IMR-90 (cell line): ENCODE data around the gene NAA11. TPM values are rescaled to one million over a fixed set of nuclear protein-coding genes. Genes with fewer than 3 reads are reported as not detected.

ENCODE experiments used
- ATAC-seq: fragments of 200-7000 bp; cut with Tn5 transposase; 2 replicates; pipeline ENCODE4 v1.9.1; 2020; ENCODE audit warnings: low read depth, mild to moderate bottlenecking, moderate library complexity
- BruUV-seq: library from RNA; stranded (reverse); fragments of 400-500 nt; replicated peaks from 2 replicates; lab custom pipeline; 2021; lab: Mats Ljungman, UMichigan
- CTCF ChIA-PET: fragments of 300-600 bp; formaldehyde crosslinking; extraction: SDS; loops from one replicate; lab custom pipeline; 2021; ENCODE audit warnings: antibody characterized with exemption; lab: Yijun Ruan, JAX
- POLR2A ChIA-PET: fragments of 300-600 bp; sonication (Branson Sonifier 250); formaldehyde crosslinking; loops from one replicate; lab custom pipeline; 2022; ENCODE audit warnings: antibody characterized with exemption; ENCODE audit not compliant: unreplicated experiment; lab: Charles Lee
- DNase-seq: peaks from one replicate; pipeline ENCODE4 v3.0.0; 2013
- H2AFZ ChIP-seq: replicated peaks from 2 replicates; pipeline ENCODE3; 2013; ENCODE audit warnings: low read length, mild to moderate bottlenecking; ENCODE audit not compliant: poor library complexity
- H2AK5ac ChIP-seq: 2 replicates; pipeline ENCODE4 v1.6.1; 2013; ENCODE audit warnings: low read depth, low read length, inconsistent platforms
- H2AK9ac ChIP-seq: replicated peaks from 2 replicates; pipeline ENCODE3; 2013; ENCODE audit warnings: mild to moderate bottlenecking, low read depth, low read length, moderate library complexity; ENCODE audit not compliant: poor library complexity
- H2BK120ac ChIP-seq: 2 replicates; pipeline ENCODE4 v1.6.1; 2013; ENCODE audit warnings: low read depth, low read length, inconsistent platforms
- H2BK15ac ChIP-seq: 3 replicates; pipeline ENCODE4 v1.6.1; 2013; ENCODE audit warnings: low read depth, low read length, inconsistent platforms
- H2BK20ac ChIP-seq: 2 replicates; pipeline ENCODE4 v1.6.1; 2013; ENCODE audit warnings: low read depth, mild to moderate bottlenecking, inconsistent platforms, low read length, moderate library complexity
- H2BK5ac ChIP-seq: 2 replicates; pipeline ENCODE4 v1.6.1; 2013; ENCODE audit warnings: mild to moderate bottlenecking, low read depth, low read length, inconsistent platforms; ENCODE audit not compliant: poor library complexity, severe bottlenecking
- H3K14ac ChIP-seq: replicated peaks from 2 replicates; pipeline ENCODE4 v1.6.1; 2013; ENCODE audit warnings: low read depth, low read length, inconsistent platforms
- H3K18ac ChIP-seq: 2 replicates; pipeline ENCODE4 v1.6.1; 2013; ENCODE audit warnings: low read depth, low read length, control low read depth
- H3K23ac ChIP-seq: 2 replicates; pipeline ENCODE4 v1.6.1; 2013; ENCODE audit warnings: low read depth, low read length, inconsistent platforms
- H3K27ac ChIP-seq: 2 replicates; pipeline ENCODE4 v1.5.1; 2013; ENCODE audit warnings: mild to moderate bottlenecking, control low read depth, low read length; ENCODE audit not compliant: insufficient read depth
- H3K27me3 ChIP-seq: 2 replicates; pipeline ENCODE4 v1.6.1; 2013; ENCODE audit warnings: low read length; ENCODE audit not compliant: control insufficient read depth, insufficient read depth
- H3K36me3 ChIP-seq: 2 replicates; pipeline ENCODE4 v1.6.1; 2013; ENCODE audit warnings: low read length, mixed read lengths; ENCODE audit not compliant: control insufficient read depth, insufficient read depth
- H3K4ac ChIP-seq: 2 replicates; pipeline ENCODE4 v1.6.1; 2013; ENCODE audit warnings: low read depth, low read length, inconsistent platforms
- H3K4me1 ChIP-seq: 2 replicates; pipeline ENCODE4 v1.6.1; 2013; ENCODE audit warnings: low read length, mixed read lengths; ENCODE audit not compliant: control insufficient read depth, insufficient read depth
- H3K4me2 ChIP-seq: 2 replicates; pipeline ENCODE4 v1.6.1; 2013; ENCODE audit warnings: low read depth, mild to moderate bottlenecking, control low read depth, low read length, moderate library complexity
- H3K4me3 ChIP-seq: 2 replicates; pipeline ENCODE4 v1.5.1; 2013; ENCODE audit warnings: low read depth, mild to moderate bottlenecking, control low read depth, low read length, moderate library complexity; ENCODE audit not compliant: insufficient read depth
- H3K56ac ChIP-seq: 2 replicates; pipeline ENCODE4 v1.6.1; 2013; ENCODE audit warnings: low read length, inconsistent platforms; ENCODE audit not compliant: insufficient read depth; ENCODE audit errors: extremely low read depth
- H3K79me1 ChIP-seq, 2 experiments: 2 replicates each; pipeline ENCODE4 v1.6.1; 2013; ENCODE audit warnings: low read length in 2 of 2, inconsistent platforms in 1 of 2, low read depth in 1 of 2
- H3K9ac ChIP-seq: 2 replicates; pipeline ENCODE4 v1.6.1; 2013; ENCODE audit warnings: low read depth, low read length, control low read depth
- H3K9me1 ChIP-seq: 2 replicates; pipeline ENCODE4 v1.6.1; 2013; ENCODE audit warnings: low read length, inconsistent platforms; ENCODE audit not compliant: insufficient read depth
- H3K9me3 ChIP-seq: 2 replicates; pipeline ENCODE4 v1.6.1; 2013; ENCODE audit warnings: low read length; ENCODE audit not compliant: control insufficient read depth, insufficient read depth
- H4K20me1 ChIP-seq: 2 replicates; pipeline ENCODE4 v1.6.1; 2013; ENCODE audit warnings: low read length, inconsistent platforms; ENCODE audit not compliant: insufficient read depth
- H4K5ac ChIP-seq: 2 replicates; pipeline ENCODE4 v1.6.1; 2013; ENCODE audit warnings: mild to moderate bottlenecking, low read depth, low read length, control low read depth
- H4K8ac ChIP-seq, 2 experiments: 2 replicates each; pipeline ENCODE4 v1.6.1; 2013; ENCODE audit warnings: low read depth in 2 of 2, low read length in 2 of 2, control low read depth in 1 of 2, inconsistent platforms in 1 of 2
- H4K91ac ChIP-seq: 2 replicates; pipeline ENCODE4 v1.6.1; 2013; ENCODE audit warnings: low read depth, low read length, inconsistent platforms; ENCODE audit not compliant: insufficient read depth
- BHLHE40 ChIP-seq: fragments of 150-350 bp; IDR thresholded peaks from 2 replicates; pipeline ENCODE4 v1.6.1; 2016; ENCODE audit warnings: mild to moderate bottlenecking, low read depth, low read length
- CEBPB ChIP-seq: IDR thresholded peaks from 2 replicates; pipeline ENCODE4 v1.6.1; 2012; ENCODE audit warnings: low read depth, low read length, improper control_type of control experiment
- CHD1 ChIP-seq: IDR thresholded peaks from 2 replicates; pipeline ENCODE4 v1.6.1; 2012; ENCODE audit warnings: low read depth, low read length, improper control_type of control experiment
- CTCF ChIP-seq: conservative IDR thresholded peaks from 2 replicates; pipeline ENCODE4 v1.5.1; 2012; ENCODE audit warnings: mild to moderate bottlenecking, low read depth, low read length, improper control_type of control experiment
- FOS ChIP-seq: fragments of 150-350 bp; IDR thresholded peaks from 2 replicates; pipeline ENCODE4 v1.6.1; 2016; ENCODE audit warnings: low read depth, low read length
- MAZ ChIP-seq: IDR thresholded peaks from 2 replicates; pipeline ENCODE4 v1.6.1; 2012; ENCODE audit warnings: low read depth, mild to moderate bottlenecking, low read length, improper control_type of control experiment, moderate library complexity, borderline replicate concordance
- MXI1 ChIP-seq: IDR thresholded peaks from 2 replicates; pipeline ENCODE4 v1.6.1; 2012; ENCODE audit warnings: low read depth, mild to moderate bottlenecking, low read length, moderate library complexity, borderline replicate concordance
- NFE2L2 ChIP-seq: fragments of 150-350 bp; IDR thresholded peaks from 2 replicates; pipeline ENCODE4 v1.6.1; 2016; ENCODE audit warnings: low read depth, mild to moderate bottlenecking, low read length
- POLR2A ChIP-seq: IDR thresholded peaks from 2 replicates; pipeline ENCODE4 v1.6.1; 2012; ENCODE audit warnings: mild to moderate bottlenecking, low read depth, low read length
- RAD21 ChIP-seq: IDR thresholded peaks from 2 replicates; pipeline ENCODE4 v1.6.1; 2012; ENCODE audit warnings: low read length, improper control_type of control experiment
- RCOR1 ChIP-seq: IDR thresholded peaks from 2 replicates; pipeline ENCODE4 v1.6.1; 2012; ENCODE audit warnings: mild to moderate bottlenecking, low read length, improper control_type of control experiment; ENCODE audit not compliant: insufficient replicate concordance
- RFX5 ChIP-seq: IDR thresholded peaks from 2 replicates; pipeline ENCODE4 v1.8.0; 2012; ENCODE audit warnings: low read depth, mild to moderate bottlenecking, low read length, moderate library complexity
- SMC3 ChIP-seq: fragments of 150-350 bp; IDR thresholded peaks from 2 replicates; pipeline ENCODE4 v1.6.1; 2016; ENCODE audit warnings: low read depth, mild to moderate bottlenecking, antibody characterized with exemption, low read length, moderate library complexity
- USF2 ChIP-seq: fragments of 150-350 bp; IDR thresholded peaks from 2 replicates; pipeline ENCODE4 v1.6.1; 2017; ENCODE audit warnings: mild to moderate bottlenecking, antibody characterized with exemption, low read length, low read depth
- WGBS, 2 experiments: methylation state at CpG; one replicate each; pipeline versions ENCODE4 v1.1.5 to v1.1.7; 2013; ENCODE audit warnings: missing lambda C conversion rate in 2 of 2; ENCODE audit not compliant: insufficient read length in 1 of 2; ENCODE audit errors: extremely low coverage in 2 of 2; 5-methylcytosine and 5-hydroxymethylcytosine counted together
- dilution Hi-C: fragments of 300-500 bp; cut with HindIII; formaldehyde crosslinking; loops from one replicate; pipeline ENCODE4 v1.14.3; 2018; ENCODE audit warnings: low sequenced_read_pairs; ENCODE audit not compliant: unreplicated experiment
- in situ Hi-C: fragments of 300-500 bp; cut with MboI; formaldehyde crosslinking; loops from 3 replicates; pipeline ENCODE4 v1.14.3; 2019; ENCODE audit warnings: low sequenced_read_pairs, inconsistent platforms, mixed read lengths
- intact Hi-C: fragments of 100-400 bp; cut with micrococcal nuclease; formaldehyde crosslinking; loops from 2 replicates; pipeline ENCODE4 v1.10.0; 2022
- polyA plus RNA-seq, 3 experiments: library from polyadenylated mRNA; depleted of rRNA; stranded (reverse); fragments of >200 nt; gene quantifications; 2 replicates each; pipeline ENCODE4 v1.2.3, GENCODE V29; 2012; ENCODE audit warnings: low replicate concordance in 1 of 3
- total RNA-seq: library from RNA; depleted of rRNA; stranded (reverse); fragments of >200 nt; gene quantifications from 2 replicates; pipeline ENCODE4 v1.2.3, GENCODE V29; 2012
- TF ChIP-seq, protein P1 (sequence below): fragments of 150-350 bp; IDR thresholded peaks from 2 replicates; pipeline ENCODE4 v1.6.1; 2016; ENCODE audit warnings: low read depth, mild to moderate bottlenecking, low read length, moderate library complexity, borderline replicate concordance

NAA11 gene
- total and polyA plus RNA-seq, 2 of the 4 experiments (the other 2 are of a cell fraction): not detected

DNA sequence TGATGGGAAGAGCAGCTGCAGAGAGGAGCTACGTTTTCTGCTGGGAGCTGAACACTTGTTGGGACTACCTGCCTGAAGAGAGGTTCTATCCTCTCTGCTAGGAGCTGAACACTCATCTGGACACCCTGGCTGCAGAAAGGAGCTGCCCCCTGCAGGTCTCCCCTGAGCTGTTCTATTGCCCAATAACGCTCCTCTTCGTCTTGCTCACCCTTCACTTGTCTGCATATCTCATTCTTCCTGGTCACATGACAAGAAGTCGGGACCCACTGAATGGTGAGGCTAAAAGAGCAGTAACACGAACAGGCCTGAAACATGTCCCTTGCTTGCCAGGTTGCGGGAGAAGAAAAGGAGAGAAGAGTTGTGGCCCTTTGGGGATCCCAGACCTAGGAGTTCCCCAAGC, 27.8 kb downstream of the NAA11 start:
- no peak overlapping the region for H4K91ac ChIP-seq
- H3K56ac ChIP-seq: no peak overlapping the region
- H3K4ac ChIP-seq: no peak overlapping the region
- no peak overlapping the region for H4K5ac ChIP-seq
- H3K79me1 ChIP-seq: no peaks in the 10 kb centered on the region
- no peak overlapping the region for H2BK5ac ChIP-seq
- no peaks in the 10 kb centered on the region for H3K4me1 ChIP-seq
- H4K8ac ChIP-seq: no peak overlapping the region
- no peaks in the 10 kb centered on the region for H3K36me3 ChIP-seq
- H3K27me3 ChIP-seq: no peaks in the 10 kb centered on the region
- no peak overlapping the region for H2AFZ ChIP-seq
- no peak overlapping the region for H2BK120ac ChIP-seq
- no peak overlapping the region for H3K18ac ChIP-seq
- H2BK20ac ChIP-seq: no peak overlapping the region
- dilution Hi-C loops (no loop called here), intact Hi-C loops (no loop called here), in situ Hi-C loops (no loop called here)
- no peak for ATAC-seq
- H3K4me2 ChIP-seq: no peak overlapping the region
- BruUV-seq: no TSS peak
- H3K9me3 ChIP-seq: no peaks in the 10 kb centered on the region
- H3K9me1 ChIP-seq: no peaks in the 10 kb centered on the region
- H3K23ac ChIP-seq: no peak overlapping the region
- no peak overlapping the region for H3K4me3 ChIP-seq
- no CpG with 5 or more reads among the region's 6 CpGs for WGBS, 2 experiments
- POLR2A ChIA-PET: no interaction called here
- H2AK5ac ChIP-seq: no peak overlapping the region
- CTCF ChIA-PET: no interaction called here
- TF ChIP-seq USF2 (no peak), POLR2A (no peak), MAZ (no peak), CEBPB (no peak), SMC3 (no peak), FOS (no peak), RFX5 (no peak), NFE2L2 (no peak), RCOR1 (no peak), RAD21 (no peak), BHLHE40 (no peak), CHD1 (no peak), CTCF (no peak), MXI1 (no peak)
- TF ChIP-seq, protein P1, sequence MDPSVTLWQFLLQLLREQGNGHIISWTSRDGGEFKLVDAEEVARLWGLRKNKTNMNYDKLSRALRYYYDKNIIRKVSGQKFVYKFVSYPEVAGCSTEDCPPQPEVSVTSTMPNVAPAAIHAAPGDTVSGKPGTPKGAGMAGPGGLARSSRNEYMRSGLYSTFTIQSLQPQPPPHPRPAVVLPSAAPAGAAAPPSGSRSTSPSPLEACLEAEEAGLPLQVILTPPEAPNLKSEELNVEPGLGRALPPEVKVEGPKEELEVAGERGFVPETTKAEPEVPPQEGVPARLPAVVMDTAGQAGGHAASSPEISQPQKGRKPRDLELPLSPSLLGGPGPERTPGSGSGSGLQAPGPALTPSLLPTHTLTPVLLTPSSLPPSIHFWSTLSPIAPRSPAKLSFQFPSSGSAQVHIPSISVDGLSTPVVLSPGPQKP: no peak
- no peak overlapping the region for H3K14ac ChIP-seq
- H4K20me1 ChIP-seq: no peaks in the 10 kb centered on the region
- no peak overlapping the region for H3K9ac ChIP-seq
- H2AK9ac ChIP-seq: no peak overlapping the region
- H2BK15ac ChIP-seq: no peak overlapping the region
- no peak for DNase-seq
- H3K27ac ChIP-seq: no peak overlapping the region
